MCF 10A (cell line): Measurements from ENCODE around the gene SKOR2. TPM values are rescaled to one million over a fixed set of nuclear protein-coding genes. Genes with fewer than 3 reads are reported as not detected.
A peak's percentile ranks its signal among the peaks of the same experiment; 100 is the strongest.

Experiments
- BruUV-seq: library from RNA; stranded (reverse); fragments of 400-500 nt; replicated peaks from 2 replicates; lab custom pipeline; 2021; lab: Mats Ljungman, UMichigan
- CTCF ChIA-PET: fragments of 300-600 bp; sonication (Branson Sonifier 250); formaldehyde crosslinking; extraction: SDS; loops from one replicate; lab custom pipeline; 2021; ENCODE audit warnings: antibody characterized with exemption, inconsistent platforms; lab: Yijun Ruan, JAX
- POLR2A ChIA-PET: fragments of 300-600, 350-650 bp; sonication (Branson Sonifier 250); formaldehyde crosslinking; extraction: SDS; loops from one replicate; lab custom pipeline; 2020; ENCODE audit warnings: antibody characterized with exemption, inconsistent platforms; lab: Yijun Ruan, JAX
- DNase-seq: peaks from one replicate; pipeline ENCODE4 v3.0.0-alpha.2; 2018; ENCODE audit not compliant: unreplicated experiment
- H3K27ac Mint-ChIP-seq: one replicate; pipeline ENCODE4 v1.8.0; 2022; ENCODE audit warnings: mild to moderate bottlenecking, low read depth, mixed read lengths; ENCODE audit not compliant: unreplicated experiment
- H3K27me3 Mint-ChIP-seq: one replicate; pipeline ENCODE4 v1.8.0; 2022; ENCODE audit warnings: mixed read lengths; ENCODE audit not compliant: insufficient read depth, unreplicated experiment
- H3K36me3 Mint-ChIP-seq: one replicate; pipeline ENCODE4 v1.8.0; 2022; ENCODE audit warnings: mild to moderate bottlenecking, moderate library complexity, mixed read lengths; ENCODE audit not compliant: insufficient read depth, unreplicated experiment
- H3K4me1 Mint-ChIP-seq: one replicate; pipeline ENCODE4 v1.8.0; 2022; ENCODE audit warnings: mixed read lengths; ENCODE audit not compliant: insufficient read depth, unreplicated experiment
- H3K4me3 Mint-ChIP-seq: one replicate; pipeline ENCODE4 v1.8.0; 2022; ENCODE audit warnings: mild to moderate bottlenecking, moderate library complexity, mixed read lengths; ENCODE audit not compliant: unreplicated experiment
- H3K9me3 Mint-ChIP-seq: one replicate; pipeline ENCODE4 v1.8.0; 2022; ENCODE audit warnings: mixed read lengths; ENCODE audit not compliant: unreplicated experiment
- intact Hi-C: fragments of 100-400 bp; cut with micrococcal nuclease; formaldehyde crosslinking; loops from 2 replicates; pipeline ENCODE4 v1.14.1; 2022
- total RNA-seq: library from RNA; stranded (reverse); gene quantifications from 2 replicates; pipeline ENCODE4 v1.2.3, GENCODE V29; 2022
- TF ChIP-seq, protein P1 (sequence below): fragments of 200-600 bp; IDR thresholded peaks from one replicate; pipeline ENCODE4 v1.8.0; 2022; ENCODE audit warnings: antibody characterized with exemption, mild to moderate bottlenecking; ENCODE audit not compliant: unreplicated experiment

The SKOR2 gene
- total RNA-seq, 1 experiment from 2014 or later: not detected

GRCh38 chr18:47244086-47244485, 7.4 kb downstream of the SKOR2 start:
- no peaks in the 10 kb centered on the region for H3K4me1 Mint-ChIP-seq
- POLR2A ChIA-PET: interaction anchor here (1.0 kb wide), 1 partner anchor 11 kb away, joined by 3 read pairs; no protein-coding TSS in a partner anchor
- H3K9me3 Mint-ChIP-seq: no peaks in the 10 kb centered on the region
- BruUV-seq: no TSS peak
- CTCF ChIA-PET: interaction anchor here (0.6 to 1.0 kb wide), 2 partner anchors 28 to 194 kb away, joined by 3 to 4 read pairs; no protein-coding TSS in a partner anchor
- intact Hi-C loops: no loop called here
- TF ChIP-seq, protein P1, sequence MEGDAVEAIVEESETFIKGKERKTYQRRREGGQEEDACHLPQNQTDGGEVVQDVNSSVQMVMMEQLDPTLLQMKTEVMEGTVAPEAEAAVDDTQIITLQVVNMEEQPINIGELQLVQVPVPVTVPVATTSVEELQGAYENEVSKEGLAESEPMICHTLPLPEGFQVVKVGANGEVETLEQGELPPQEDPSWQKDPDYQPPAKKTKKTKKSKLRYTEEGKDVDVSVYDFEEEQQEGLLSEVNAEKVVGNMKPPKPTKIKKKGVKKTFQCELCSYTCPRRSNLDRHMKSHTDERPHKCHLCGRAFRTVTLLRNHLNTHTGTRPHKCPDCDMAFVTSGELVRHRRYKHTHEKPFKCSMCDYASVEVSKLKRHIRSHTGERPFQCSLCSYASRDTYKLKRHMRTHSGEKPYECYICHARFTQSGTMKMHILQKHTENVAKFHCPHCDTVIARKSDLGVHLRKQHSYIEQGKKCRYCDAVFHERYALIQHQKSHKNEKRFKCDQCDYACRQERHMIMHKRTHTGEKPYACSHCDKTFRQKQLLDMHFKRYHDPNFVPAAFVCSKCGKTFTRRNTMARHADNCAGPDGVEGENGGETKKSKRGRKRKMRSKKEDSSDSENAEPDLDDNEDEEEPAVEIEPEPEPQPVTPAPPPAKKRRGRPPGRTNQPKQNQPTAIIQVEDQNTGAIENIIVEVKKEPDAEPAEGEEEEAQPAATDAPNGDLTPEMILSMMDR: no peak
- no peak overlapping the region for H3K27ac Mint-ChIP-seq
- no peak for DNase-seq
- no peaks in the 10 kb centered on the region for H3K36me3 Mint-ChIP-seq
- peaks cover 64% of the 10 kb centered on the region for H3K27me3 Mint-ChIP-seq
- no peak overlapping the region for H3K4me3 Mint-ChIP-seq

- POLR2A ChIA-PET: no interaction called here
- Mint-ChIP-seq H3K9me3 (no peaks in the 10 kb centered on the region), H3K36me3 (no peaks in the 10 kb centered on the region), H3K4me1 (no peaks in the 10 kb centered on the region), H3K27me3 (peaks cover 72% of the 10 kb centered on the region), H3K27ac (no peak overlapping the region), H3K4me3 (no peak overlapping the region)
- TF ChIP-seq, protein P1: no peak
- DNase-seq: no peak
- intact Hi-C loops: no loop called here
- CTCF ChIA-PET: no interaction called here
- no TSS peak for BruUV-seq
Measured at GRCh38 chr18:47235096-47235495, 16.4 kb downstream of the SKOR2 start.

DNA sequence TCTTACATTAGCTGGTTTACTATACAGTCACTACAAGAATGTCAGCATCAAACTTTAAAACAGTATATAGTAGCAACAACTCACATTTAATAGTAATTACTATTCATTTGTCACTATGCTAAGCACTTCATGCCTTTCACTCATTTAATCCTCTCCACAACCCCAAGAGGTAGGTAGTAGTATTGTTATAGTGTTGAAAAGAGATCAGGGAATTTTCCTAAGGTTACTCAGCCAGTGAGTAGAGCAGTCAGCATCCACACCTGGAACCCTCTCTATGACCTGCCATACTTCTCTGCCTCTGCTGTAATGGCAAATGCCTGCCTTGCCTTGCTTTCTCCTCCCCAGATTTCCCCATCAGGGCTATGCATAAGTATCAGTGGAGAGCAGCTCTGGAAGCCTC, 24.8 kb downstream of the SKOR2 start:
- intact Hi-C loops: no loop called here
- H3K27me3 Mint-ChIP-seq: peaks cover 78% of the 10 kb centered on the region
- CTCF ChIA-PET: interaction anchor here (0.6 to 0.7 kb wide), 3 partner anchors 9 to 390 kb away, joined by 3 to 5 read pairs (median 3); no protein-coding TSS in a partner anchor
- TF ChIP-seq, protein P1: no peak
- BruUV-seq: no TSS peak
- H3K4me1 Mint-ChIP-seq: no peaks in the 10 kb centered on the region
- H3K9me3 Mint-ChIP-seq: no peaks in the 10 kb centered on the region
- no peaks in the 10 kb centered on the region for H3K36me3 Mint-ChIP-seq
- no peak for DNase-seq
- POLR2A ChIA-PET: no interaction called here
- H3K27ac Mint-ChIP-seq: no peak overlapping the region
- no peak overlapping the region for H3K4me3 Mint-ChIP-seq

DNA sequence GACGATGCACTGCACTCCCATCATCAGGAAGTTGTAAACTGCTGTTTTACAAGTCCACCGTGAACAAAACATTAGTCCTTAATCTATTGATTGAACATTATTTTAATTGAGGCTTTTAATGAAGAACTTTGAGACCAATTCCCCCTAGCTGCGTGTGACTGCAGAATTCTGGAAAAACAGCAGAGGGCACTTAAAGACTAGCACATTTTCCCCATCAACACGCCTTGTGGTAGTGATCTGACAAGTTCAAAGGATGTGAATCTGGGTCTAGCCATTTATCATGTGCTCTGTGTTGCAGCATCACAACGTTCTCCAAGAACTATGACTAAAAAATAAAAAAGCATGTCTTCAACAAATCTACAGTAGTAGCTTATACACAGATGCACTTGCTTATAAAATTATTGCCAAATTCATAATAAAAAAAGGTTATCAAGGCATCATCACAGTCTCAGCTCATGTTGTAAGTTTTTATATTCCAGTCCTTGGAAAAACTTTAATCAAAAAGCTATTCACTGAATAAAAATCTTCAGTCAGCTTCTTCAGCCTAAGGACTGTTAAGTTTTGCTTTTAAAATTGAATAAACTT, 35.8 kb downstream of the SKOR2 start:
- no TSS peak for BruUV-seq
- H3K36me3 Mint-ChIP-seq: no peaks in the 10 kb centered on the region

More for the DNA sequence above, 35.8 kb downstream of the SKOR2 start:
- POLR2A ChIA-PET: interaction anchor here (0.6 to 1.5 kb wide), 2 partner anchors 13 to 76 kb away, joined by 3 read pairs; no protein-coding TSS in a partner anchor
- Mint-ChIP-seq H3K27ac (no peak overlapping the region), H3K9me3 (no peaks in the 10 kb centered on the region), H3K4me1 (no peaks in the 10 kb centered on the region), H3K4me3 (no peak overlapping the region), H3K27me3 (peaks cover 82% of the 10 kb centered on the region)
- TF ChIP-seq, protein P1: peak; percentile 59
- peak; percentile 61 for DNase-seq
- CTCF ChIA-PET: interaction anchor here (0.6 to 5.5 kb wide), 45 partner anchors 9 to 1874 kb away, joined by 3 to 88 read pairs (median 4); no protein-coding TSS in a partner anchor
- intact Hi-C loops: loop anchor here (1.0 to 10.0 kb wide), 3 partner anchors 68 to 809 kb away; no protein-coding TSS in a partner anchor
